HEK293 (cell line): ENCODE data around the gene DCDC1.

ENCODE experiments used
- KLF9 ChIP-seq: fragments of 450-650 bp; formaldehyde crosslinking; IDR thresholded peaks from 2 replicates; pipeline ENCODE4 v1.5.1; 2016; ENCODE audit warnings: missing biosample characterization, missing genetic modification characterization, low read depth
- PRDM10 ChIP-seq: fragments of 450-650 bp; formaldehyde crosslinking; IDR thresholded peaks from 2 replicates; pipeline ENCODE4 v1.5.1; 2016; ENCODE audit warnings: missing biosample characterization, missing genetic modification characterization
- REST ChIP-seq: fragments of 450-650 bp; formaldehyde crosslinking; IDR thresholded peaks from 2 replicates; pipeline ENCODE4 v1.5.1; 2016; ENCODE audit warnings: missing biosample characterization, missing genetic modification characterization
- SCRT1 ChIP-seq: fragments of 450-650 bp; formaldehyde crosslinking; IDR thresholded peaks from 2 replicates; pipeline ENCODE4 v1.5.1; 2016; ENCODE audit warnings: missing biosample characterization, missing genetic modification characterization, borderline replicate concordance
- ZBTB1 ChIP-seq: fragments of 450-650 bp; formaldehyde crosslinking; IDR thresholded peaks from 2 replicates; pipeline ENCODE4 v1.5.1; 2016; ENCODE audit warnings: missing biosample characterization, missing genetic modification characterization

GRCh38 chr11:31069447-31070205 lies 299.9 kb downstream of the DCDC1 start:
- TF ChIP-seq REST (tag by site-specific recombination) (no peak), SCRT1 (tag by site-specific recombination) (no peak), PRDM10 (tag by site-specific recombination) (no peak), ZBTB1 (tag by site-specific recombination) (no peak), KLF9 (tag by site-specific recombination) (no peak)
